Measurements from ENCODE around the gene ATMIN. TPM values are rescaled to one million over a fixed set of nuclear protein-coding genes. Genes with fewer than 3 reads are reported as not detected.

Gene ATMIN, protein sequence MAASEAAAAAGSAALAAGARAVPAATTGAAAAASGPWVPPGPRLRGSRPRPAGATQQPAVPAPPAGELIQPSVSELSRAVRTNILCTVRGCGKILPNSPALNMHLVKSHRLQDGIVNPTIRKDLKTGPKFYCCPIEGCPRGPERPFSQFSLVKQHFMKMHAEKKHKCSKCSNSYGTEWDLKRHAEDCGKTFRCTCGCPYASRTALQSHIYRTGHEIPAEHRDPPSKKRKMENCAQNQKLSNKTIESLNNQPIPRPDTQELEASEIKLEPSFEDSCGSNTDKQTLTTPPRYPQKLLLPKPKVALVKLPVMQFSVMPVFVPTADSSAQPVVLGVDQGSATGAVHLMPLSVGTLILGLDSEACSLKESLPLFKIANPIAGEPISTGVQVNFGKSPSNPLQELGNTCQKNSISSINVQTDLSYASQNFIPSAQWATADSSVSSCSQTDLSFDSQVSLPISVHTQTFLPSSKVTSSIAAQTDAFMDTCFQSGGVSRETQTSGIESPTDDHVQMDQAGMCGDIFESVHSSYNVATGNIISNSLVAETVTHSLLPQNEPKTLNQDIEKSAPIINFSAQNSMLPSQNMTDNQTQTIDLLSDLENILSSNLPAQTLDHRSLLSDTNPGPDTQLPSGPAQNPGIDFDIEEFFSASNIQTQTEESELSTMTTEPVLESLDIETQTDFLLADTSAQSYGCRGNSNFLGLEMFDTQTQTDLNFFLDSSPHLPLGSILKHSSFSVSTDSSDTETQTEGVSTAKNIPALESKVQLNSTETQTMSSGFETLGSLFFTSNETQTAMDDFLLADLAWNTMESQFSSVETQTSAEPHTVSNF
- total RNA-seq, result 10 to 100 TPM; 30.7 to 65.0 (median 45.5) TPM

- 12% methylated on average over 22 of the region's 54 CpGs for WGBS
- H3K4me1 ChIP-seq, result peaks cover 20% of the 10 kb centered on the region
- peak; percentile 84 to 85 for DNase-seq (ENCODE audit: low spot score in 2 of 2)
- no peaks in the 10 kb centered on the region for H3K27me3 ChIP-seq
- TF ChIP-seq POLR2AphosphoS5 (IDR thresholded peaks at IDR 0.05), result no peak
- peak; percentile 96 to 97 for TF ChIP-seq CTCF (IDR thresholded peaks at IDR 0.05)
- no peak for TF ChIP-seq EP300 (IDR thresholded peaks at IDR 0.05)
- TF ChIP-seq POLR2A (IDR thresholded peaks at IDR 0.05), result peak in 1 of 2 donors; percentile 10
- peaks cover 6% of the 10 kb centered on the region for H3K36me3 ChIP-seq
- peak within 1 kb of the TSS; percentile 84 for H3K27ac ChIP-seq
- peak within 1 kb of the TSS; percentile 72 for H3K4me3 ChIP-seq
- no peaks in the 10 kb centered on the region for H3K9me3 ChIP-seq
These were observed at the start of gene ATMIN for GRCh38 chr16:81035398-81035974. Gene ATMIN (plus strand): TSS chr16:81035842. CDS start chr16:81035871, 29 bp downstream.

DNA sequence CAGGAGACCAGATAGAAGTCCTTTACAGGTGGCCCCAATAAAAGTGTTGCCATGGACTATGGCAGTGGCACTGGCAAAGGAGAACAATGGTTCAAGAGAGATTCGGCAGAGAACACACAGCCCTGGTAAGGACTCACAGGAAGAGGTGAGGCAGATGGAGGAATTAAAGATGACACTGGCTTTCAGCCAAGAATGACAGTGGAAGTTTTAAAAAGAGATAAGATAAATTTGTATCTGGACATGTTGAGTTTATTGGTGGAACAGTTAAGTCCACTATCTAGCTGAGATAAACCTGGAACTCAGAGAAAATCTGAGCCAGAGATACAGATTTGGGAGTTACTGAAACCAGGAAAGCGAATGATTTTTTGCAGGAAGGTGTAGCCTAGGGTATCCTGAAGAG lies 49.1 kb upstream of the ATMIN start:
- no peak for TF ChIP-seq POLR2A (IDR thresholded peaks at IDR 0.05)
- 80% methylated on average over 2 of the region's 2 CpGs for WGBS
- H3K27ac ChIP-seq, result no peak overlapping the region

DNA sequence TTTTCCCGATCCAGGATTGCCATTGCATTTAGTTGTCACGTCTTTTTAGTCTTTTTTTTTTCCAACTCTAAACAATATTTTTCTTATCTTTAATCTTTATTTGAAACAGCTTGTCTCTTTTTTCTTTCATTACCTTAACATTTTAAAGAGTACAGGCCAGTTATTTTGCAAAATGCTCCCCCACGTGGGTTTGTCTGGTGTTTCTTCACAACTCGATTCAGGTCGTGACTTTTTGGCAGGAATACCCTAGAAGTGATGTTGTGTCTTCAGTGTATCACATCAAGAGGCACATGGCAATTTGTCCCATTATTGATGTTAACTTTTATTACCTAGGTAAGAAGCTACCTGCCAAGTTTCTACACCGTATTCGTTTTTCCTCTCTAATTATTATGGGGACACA lies 46.9 kb upstream of the ATMIN start:
- DNase-seq (ENCODE audit: low spot score in 2 of 2), result no peak
- WGBS, result 75% methylated on average over 7 of the region's 7 CpGs
- Histone ChIP-seq H3K27me3 (no peaks in the 10 kb centered on the region), H3K27ac (no peak overlapping the region), H3K9me3 (no peaks in the 10 kb centered on the region), H3K36me3 (no peaks in the 10 kb centered on the region), H3K4me1 (peaks cover 4% of the 10 kb centered on the region), H3K4me3 (no peak overlapping the region)
- no peak for TF ChIP-seq EP300 (IDR thresholded peaks at IDR 0.05)
- TF ChIP-seq POLR2A (IDR thresholded peaks at IDR 0.05), result no peak
- no peak for TF ChIP-seq CTCF (IDR thresholded peaks at IDR 0.05)
- TF ChIP-seq POLR2AphosphoS5 (IDR thresholded peaks at IDR 0.05), result no peak

More for the DNA sequence above, 49.1 kb upstream of the ATMIN start:
- no peak for DNase-seq (ENCODE audit: low spot score in 2 of 2)
- Histone ChIP-seq H3K9me3 (no peaks in the 10 kb centered on the region), H3K4me1 (peaks cover 2% of the 10 kb centered on the region), H3K4me3 (no peak overlapping the region), H3K27me3 (no peaks in the 10 kb centered on the region), H3K36me3 (no peaks in the 10 kb centered on the region)

DNA sequence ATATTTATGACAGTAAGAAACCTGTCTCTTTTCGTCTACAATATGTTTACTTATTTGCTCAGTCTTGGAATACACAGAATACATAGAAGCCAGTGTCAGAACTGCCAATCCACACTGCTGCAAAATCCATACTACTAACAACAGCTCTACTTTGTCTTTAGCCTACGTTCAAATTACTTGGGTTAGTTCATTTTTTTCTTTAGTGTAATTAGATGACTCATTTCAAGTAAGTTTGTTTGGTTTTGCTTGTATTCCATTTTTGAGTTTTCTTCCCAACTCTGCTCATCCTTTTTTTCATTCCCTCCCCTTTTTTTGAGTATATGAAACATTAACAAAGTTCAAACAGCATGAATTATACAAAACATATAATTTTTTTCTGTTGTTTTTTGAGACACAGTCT lies 45.8 kb upstream of the ATMIN start:
- H3K4me3 ChIP-seq, result no peak overlapping the region
- no peak overlapping the region for H3K27ac ChIP-seq
- TF ChIP-seq EP300 (IDR thresholded peaks at IDR 0.05) (no peak), POLR2AphosphoS5 (IDR thresholded peaks at IDR 0.05) (no peak), POLR2A (IDR thresholded peaks at IDR 0.05) (no peak), CTCF (IDR thresholded peaks at IDR 0.05) (no peak)
- peaks cover 4% of the 10 kb centered on the region for H3K4me1 ChIP-seq
- no peak for DNase-seq (ENCODE audit: low spot score in 2 of 2)
- H3K9me3 ChIP-seq, result no peaks in the 10 kb centered on the region
- H3K36me3 ChIP-seq, result no peaks in the 10 kb centered on the region
- WGBS, result 44% methylated on average over 2 of the region's 2 CpGs
- no peaks in the 10 kb centered on the region for H3K27me3 ChIP-seq

GRCh38 chr16:80990577-80990976 lies 45.1 kb upstream of the ATMIN start:
- TF ChIP-seq CTCF (IDR thresholded peaks at IDR 0.05), result no peak
- TF ChIP-seq EP300 (IDR thresholded peaks at IDR 0.05), result no peak
- no peak for TF ChIP-seq POLR2A (IDR thresholded peaks at IDR 0.05)
- TF ChIP-seq POLR2AphosphoS5 (IDR thresholded peaks at IDR 0.05), result no peak
- no peaks in the 10 kb centered on the region for H3K9me3 ChIP-seq
- H3K4me3 ChIP-seq, result no peak overlapping the region
- no peaks in the 10 kb centered on the region for H3K36me3 ChIP-seq
- peaks cover 4% of the 10 kb centered on the region for H3K4me1 ChIP-seq
- H3K27me3 ChIP-seq, result no peaks in the 10 kb centered on the region
- no peak for DNase-seq (ENCODE audit: low spot score in 2 of 2)
- 90% methylated on average over 3 of the region's 3 CpGs for WGBS
- H3K27ac ChIP-seq, result no peak overlapping the region

All from suprapubic skin (tissue), 4 donors.